Memory B cell (primary cell): Measurements from ENCODE around the gene DTNB.
"Not testable (repeated sequence)": the region's sequence is repeated elsewhere in the genome, so short reads cannot be mapped to it uniquely, and the experiment has no call there.

ENCODE experiments used
- ATAC-seq: fragments of 150-1000 bp; cut with Tn5 transposase; 2 replicates; pipeline ENCODE4 v1.10.0; 2021; ENCODE audit warnings: low read depth, mild to moderate bottlenecking, moderate library complexity
- DNase-seq, 2 donors: peaks; one replicate each; pipeline ENCODE4 v3.0.0; 2022; ENCODE audit warnings: low spot score in 2 of 2
- H3K27ac Mint-ChIP-seq: one replicate; pipeline ENCODE4 v1.8.0; 2022; ENCODE audit warnings: mild to moderate bottlenecking, moderate library complexity, mixed read lengths
- H3K27me3 Mint-ChIP-seq: one replicate; pipeline ENCODE4 v1.8.0; 2022; ENCODE audit warnings: mixed read lengths
- H3K36me3 Mint-ChIP-seq: one replicate; pipeline ENCODE4 v1.8.0; 2022; ENCODE audit warnings: mild to moderate bottlenecking, mixed read lengths
- H3K4me1 Mint-ChIP-seq: one replicate; pipeline ENCODE4 v1.8.0; 2022; ENCODE audit warnings: mixed read lengths
- H3K4me3 Mint-ChIP-seq: one replicate; pipeline ENCODE4 v1.8.0; 2022; ENCODE audit warnings: mild to moderate bottlenecking, moderate library complexity, mixed read lengths
- H3K9me3 Mint-ChIP-seq: one replicate; pipeline ENCODE4 v1.8.0; 2022; ENCODE audit warnings: mixed read lengths

Gene DTNB

DNA sequence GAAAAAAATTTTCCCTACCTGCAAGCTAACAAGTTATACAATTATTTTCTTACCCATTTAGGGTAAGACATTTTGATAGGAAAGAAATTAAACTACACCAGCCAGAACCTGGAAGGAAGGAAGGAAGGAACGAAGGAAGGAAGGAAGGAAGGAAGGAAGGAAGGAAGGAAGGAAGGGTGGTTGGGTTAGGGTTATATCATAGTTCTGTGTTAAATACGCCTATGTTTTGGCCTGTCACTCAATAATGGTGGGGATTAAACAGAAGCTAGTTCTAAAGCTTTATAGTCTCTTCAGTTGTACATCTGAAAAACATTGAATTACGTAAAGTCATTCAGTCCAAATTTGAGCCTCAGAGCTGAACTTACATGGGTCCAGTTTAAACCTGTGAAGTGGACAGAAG, 256.7 kb downstream of the DTNB start:
- Mint-ChIP-seq H3K36me3 (peaks cover 3% of the 10 kb centered on the region), H3K27ac (peak overlapping the region; percentile 100), H3K27me3 (no peaks in the 10 kb centered on the region), H3K4me1 (peaks cover 49% of the 10 kb centered on the region), H3K4me3 (peak overlapping the region; percentile 61), H3K9me3 (peaks cover 4% of the 10 kb centered on the region)
- ATAC-seq (no peak), DNase-seq (no peak)

DNA sequence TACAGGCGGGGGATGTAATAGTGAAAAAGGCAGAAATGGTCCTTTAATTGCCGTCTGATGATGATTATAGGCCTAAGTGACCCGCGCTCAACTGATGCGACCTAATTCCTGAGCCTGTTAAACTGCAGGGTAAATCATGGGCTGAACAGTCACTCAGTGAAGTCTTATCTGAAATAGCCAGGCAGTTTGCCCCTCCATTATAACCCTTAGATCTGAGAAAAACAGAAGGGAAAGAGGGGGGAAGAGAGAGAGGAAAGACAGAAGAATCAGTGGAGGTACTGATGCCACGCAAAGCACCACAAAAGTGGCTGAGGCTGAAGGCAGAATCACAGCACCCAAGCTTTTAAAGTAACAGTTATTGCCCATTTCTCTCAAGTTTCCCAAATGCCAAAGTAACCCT, 258.6 kb downstream of the DTNB start:
- H3K36me3 Mint-ChIP-seq = peaks cover 3% of the 10 kb centered on the region
- H3K4me1 Mint-ChIP-seq = peaks cover 49% of the 10 kb centered on the region
- no peak overlapping the region for H3K4me3 Mint-ChIP-seq
- no peaks in the 10 kb centered on the region for H3K27me3 Mint-ChIP-seq
- ATAC-seq = no peak
- no peak for DNase-seq
- H3K27ac Mint-ChIP-seq = no peak overlapping the region
- H3K9me3 Mint-ChIP-seq = peaks cover 4% of the 10 kb centered on the region

DNA sequence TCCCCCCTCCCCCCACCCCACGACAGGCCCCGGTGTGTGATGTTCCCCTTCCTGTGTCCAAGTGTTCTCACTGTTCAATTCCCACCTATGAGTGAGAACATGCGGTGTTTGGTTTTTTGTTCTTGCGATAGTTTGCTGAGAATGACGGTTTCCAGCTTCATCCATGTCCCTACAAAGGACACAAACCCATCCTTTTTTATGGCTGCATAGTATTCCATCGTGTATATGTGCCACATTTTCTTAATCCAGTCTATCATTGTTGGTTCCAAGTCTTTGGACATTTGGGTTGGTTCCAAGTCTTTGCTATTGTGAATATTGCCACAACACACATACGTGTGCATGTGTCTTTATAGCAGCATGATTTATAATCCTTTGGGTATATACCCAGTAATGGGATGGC, 260.0 kb downstream of the DTNB start:
- not testable (repeated sequence) for H3K4me3 Mint-ChIP-seq, DNase-seq, H3K27ac Mint-ChIP-seq, ATAC-seq, H3K27me3 Mint-ChIP-seq, H3K9me3 Mint-ChIP-seq, H3K36me3 Mint-ChIP-seq
- peaks cover 51% of the 10 kb centered on the region for H3K4me1 Mint-ChIP-seq

DNA sequence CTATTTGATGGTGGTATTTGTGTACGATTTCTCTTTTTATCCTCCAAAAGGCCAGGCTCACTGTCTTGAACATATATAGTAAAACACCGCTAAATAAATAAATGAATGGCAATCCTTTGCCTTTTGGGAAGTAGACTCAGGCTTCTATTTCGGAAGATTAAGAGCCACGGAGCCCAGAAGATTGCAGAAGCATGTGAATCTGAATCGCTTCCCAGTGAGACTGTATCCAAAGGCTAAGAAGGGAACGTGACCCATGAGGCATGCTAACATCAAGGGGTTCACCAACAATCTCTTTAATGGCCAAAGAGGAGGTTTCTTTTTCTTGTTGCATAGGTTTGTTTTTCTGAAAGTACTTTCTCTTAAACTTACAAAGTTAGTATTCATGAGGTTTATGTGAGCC, 261.6 kb downstream of the DTNB start:
- Mint-ChIP-seq H3K4me1 (peaks cover 42% of the 10 kb centered on the region), H3K4me3 (no peak overlapping the region)
- no peak for DNase-seq

DNA sequence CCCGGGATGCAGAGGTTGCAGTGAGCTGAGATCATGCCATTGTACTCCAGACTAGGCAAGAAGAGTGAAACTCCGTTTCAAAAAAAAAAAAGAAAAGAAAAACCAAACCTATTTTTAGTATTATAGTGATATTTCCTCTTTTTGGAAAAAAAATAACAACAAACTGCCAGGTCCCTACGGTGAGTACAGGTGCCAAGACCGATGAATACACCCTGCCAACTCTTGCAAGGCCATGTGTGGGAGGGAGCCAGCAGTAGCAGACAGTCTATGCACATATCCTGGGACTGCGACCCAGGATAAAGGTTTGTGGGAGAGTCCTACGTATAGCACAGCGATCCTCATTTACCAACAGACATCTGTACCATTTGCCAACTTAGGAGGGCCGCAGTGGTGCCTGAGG, 262.1 kb downstream of the DTNB start:
- no peaks in the 10 kb centered on the region for H3K9me3 Mint-ChIP-seq
- no peak for DNase-seq
- H3K27ac Mint-ChIP-seq = peak overlapping the region; percentile 87
- no peaks in the 10 kb centered on the region for H3K27me3 Mint-ChIP-seq
- H3K4me1 Mint-ChIP-seq = peaks cover 42% of the 10 kb centered on the region
- peak overlapping the region; percentile 57 for H3K4me3 Mint-ChIP-seq
- no peaks in the 10 kb centered on the region for H3K36me3 Mint-ChIP-seq
- ATAC-seq = peak; percentile 83

More for the DNA sequence above, 261.6 kb downstream of the DTNB start:
- no peaks in the 10 kb centered on the region for H3K36me3 Mint-ChIP-seq
- peak overlapping the region; percentile 87 for H3K27ac Mint-ChIP-seq
- peaks cover 2% of the 10 kb centered on the region for H3K9me3 Mint-ChIP-seq
- no peak for ATAC-seq
- H3K27me3 Mint-ChIP-seq = no peaks in the 10 kb centered on the region

DNA sequence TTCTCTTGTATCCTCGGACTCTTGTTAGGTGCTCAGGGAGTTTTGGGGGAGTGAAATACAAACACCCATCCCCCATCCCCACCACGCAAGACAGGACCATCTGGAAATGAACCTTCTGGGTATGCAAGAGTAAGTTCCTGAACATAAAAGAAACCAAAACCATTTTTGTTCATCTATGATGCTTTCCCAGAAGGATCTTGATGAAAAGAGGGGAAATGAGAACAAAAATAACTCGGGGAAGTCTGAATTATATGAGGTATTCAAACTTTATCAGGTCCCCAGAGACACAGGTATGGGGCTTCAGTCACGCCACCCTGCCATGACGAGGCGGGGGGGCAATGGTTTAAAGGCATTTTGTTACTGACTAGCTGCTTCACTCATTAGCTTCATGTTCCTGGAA, 263.0 kb downstream of the DTNB start:
- ATAC-seq (peak; percentile 64), DNase-seq (peak in 1 of 2 donors; percentile 42)
- Mint-ChIP-seq H3K27me3 (no peaks in the 10 kb centered on the region), H3K36me3 (no peaks in the 10 kb centered on the region), H3K27ac (peak overlapping the region; percentile 87), H3K9me3 (no peaks in the 10 kb centered on the region), H3K4me3 (peak overlapping the region; percentile 46), H3K4me1 (peaks cover 43% of the 10 kb centered on the region)

DNA sequence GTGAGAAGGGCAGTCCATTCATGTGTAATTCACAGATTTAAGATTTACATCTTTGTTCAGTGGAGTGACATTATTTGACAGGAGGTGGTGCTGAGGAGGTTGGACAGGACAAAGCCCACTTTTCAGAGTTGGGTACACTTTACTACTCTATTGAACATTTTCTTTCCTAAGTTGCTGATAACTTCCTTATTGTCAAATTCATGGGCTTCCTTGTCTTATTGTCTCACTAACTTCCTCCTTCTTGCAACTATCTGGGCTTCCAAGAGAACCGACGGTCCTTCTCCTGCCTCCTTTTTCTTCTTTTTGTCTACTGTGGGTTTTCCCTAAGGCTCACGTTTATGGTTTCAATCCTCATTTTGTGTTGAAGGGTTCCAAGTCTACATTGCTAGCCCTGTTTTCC, 263.9 kb downstream of the DTNB start:
- ATAC-seq = no peak
- Mint-ChIP-seq H3K36me3 (no peaks in the 10 kb centered on the region), H3K27me3 (no peaks in the 10 kb centered on the region), H3K4me1 (peaks cover 43% of the 10 kb centered on the region), H3K4me3 (no peak overlapping the region), H3K27ac (peak overlapping the region; percentile 87), H3K9me3 (no peaks in the 10 kb centered on the region)
- no peak for DNase-seq

DNA sequence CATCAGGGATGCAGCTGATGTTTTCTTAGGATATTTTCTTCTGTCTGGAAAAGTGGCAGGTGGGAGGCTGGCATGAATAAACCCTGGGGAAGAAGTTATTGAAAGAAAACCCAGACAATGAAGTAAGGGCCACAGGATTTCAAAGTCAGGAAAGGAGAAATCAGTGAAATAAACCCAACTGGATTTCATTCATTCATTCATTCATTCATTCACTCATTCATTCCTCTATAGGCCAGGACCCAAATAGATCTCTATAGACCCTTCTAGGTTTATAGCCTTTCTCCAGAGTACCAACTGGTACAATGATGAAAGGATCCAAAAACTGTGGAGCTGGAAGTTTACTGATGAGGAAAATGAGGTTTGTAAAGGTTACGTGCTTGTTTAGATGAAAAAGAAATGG, 264.3 kb downstream of the DTNB start:
- DNase-seq (no peak), ATAC-seq (no peak)
- no peak overlapping the region for H3K4me3 Mint-ChIP-seq
- no peaks in the 10 kb centered on the region for H3K9me3 Mint-ChIP-seq
- peak overlapping the region; percentile 87 for H3K27ac Mint-ChIP-seq
- H3K27me3 Mint-ChIP-seq = no peaks in the 10 kb centered on the region
- peaks cover 47% of the 10 kb centered on the region for H3K4me1 Mint-ChIP-seq
- no peaks in the 10 kb centered on the region for H3K36me3 Mint-ChIP-seq

DNA sequence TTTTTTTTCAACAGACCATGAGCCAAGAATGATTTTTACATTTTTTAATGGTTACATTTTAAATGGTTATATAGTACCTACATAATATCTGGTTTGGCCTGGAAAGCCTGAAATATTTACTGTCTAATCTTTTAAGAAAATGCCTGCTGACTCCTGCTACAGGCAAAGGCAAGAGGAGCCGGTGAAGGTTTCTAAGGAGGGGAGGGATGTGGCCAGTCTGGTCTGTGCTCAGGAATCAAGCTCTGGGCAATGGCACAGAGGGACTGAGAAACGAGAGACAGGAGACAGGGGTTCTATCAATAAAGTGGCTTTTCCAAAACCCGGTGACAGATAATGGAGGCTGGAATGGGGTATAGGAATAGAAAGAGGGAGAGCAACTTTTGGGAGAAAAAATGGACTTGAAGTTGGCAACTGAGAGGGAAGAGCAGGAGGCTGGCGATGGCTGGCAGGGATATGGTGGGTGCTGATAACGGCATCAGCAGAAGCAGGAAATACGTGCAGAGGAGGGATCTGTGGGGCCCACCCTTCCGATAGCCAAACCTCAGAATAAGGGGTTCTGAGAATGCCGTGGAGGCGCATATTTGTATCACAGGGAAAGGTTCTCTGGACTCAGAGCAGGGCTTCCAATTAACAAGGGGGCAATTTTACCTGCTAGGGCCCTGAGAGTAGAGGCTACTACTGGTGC, 267.6 kb downstream of the DTNB start:
- DNase-seq (no peak), ATAC-seq (no peak)
- Mint-ChIP-seq H3K36me3 (no peaks in the 10 kb centered on the region), H3K27me3 (no peaks in the 10 kb centered on the region), H3K4me1 (peaks cover 65% of the 10 kb centered on the region), H3K4me3 (no peak overlapping the region), H3K9me3 (no peaks in the 10 kb centered on the region), H3K27ac (no peak overlapping the region)

DNA sequence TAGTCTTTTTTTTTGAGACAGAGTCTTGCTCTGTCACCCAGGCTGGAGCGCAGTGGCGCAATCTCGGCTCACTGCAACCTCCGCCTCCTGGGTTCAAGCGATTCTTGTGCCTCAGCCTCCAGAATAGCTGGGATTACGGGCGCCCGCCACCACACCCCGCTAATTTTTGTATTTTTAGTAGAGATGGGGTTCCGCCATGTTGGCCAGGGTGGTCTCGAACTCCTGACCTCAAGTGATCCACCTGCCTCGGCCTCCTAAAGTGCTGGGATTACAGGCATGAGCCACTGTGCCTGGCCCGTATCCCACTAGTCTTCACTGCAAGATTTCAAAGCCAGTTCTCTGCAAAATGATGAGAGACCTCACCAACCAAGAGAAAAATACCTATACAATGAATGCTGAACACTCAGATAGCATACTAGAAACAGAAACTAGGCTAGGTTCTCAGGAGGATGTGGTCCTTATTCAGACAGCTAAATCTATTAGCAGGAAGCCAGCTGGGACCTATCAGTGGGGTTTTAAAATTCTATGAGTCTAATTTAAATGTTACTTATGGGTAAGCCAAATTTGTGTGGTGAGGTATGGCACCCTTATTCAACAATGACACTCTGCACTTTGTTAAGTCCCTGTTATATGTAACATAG, 270.1 kb downstream of the DTNB start:
- peak in 1 of 2 donors; percentile 40 for DNase-seq
- H3K27ac Mint-ChIP-seq = peak overlapping the region; percentile 89
- H3K27me3 Mint-ChIP-seq, H3K9me3 Mint-ChIP-seq, H3K36me3 Mint-ChIP-seq: not testable (repeated sequence)
- peak; percentile 82 for ATAC-seq
- peaks cover 61% of the 10 kb centered on the region for H3K4me1 Mint-ChIP-seq
- H3K4me3 Mint-ChIP-seq = peak overlapping the region; percentile 55

DNA sequence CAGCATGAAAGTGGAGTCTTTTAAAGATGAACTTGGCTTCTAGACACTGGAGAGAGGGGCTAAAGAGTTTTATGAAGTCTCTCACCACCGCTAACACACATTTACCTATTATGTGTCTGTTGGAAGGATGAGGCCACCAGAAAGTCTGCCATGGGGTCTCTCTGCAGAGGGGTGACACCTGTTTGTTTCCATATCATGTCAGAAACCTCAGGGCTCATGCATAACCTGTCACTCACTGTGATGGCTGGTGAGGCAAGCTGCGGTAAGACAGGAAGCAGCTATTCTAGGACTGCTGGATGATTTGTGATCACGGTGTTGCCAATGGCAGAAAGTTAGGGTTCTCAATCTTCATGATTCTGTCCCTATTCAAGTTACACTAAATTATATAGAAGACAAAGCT, 270.9 kb downstream of the DTNB start:
- no peak for DNase-seq
- peak overlapping the region; percentile 21 for H3K4me3 Mint-ChIP-seq
- H3K9me3 Mint-ChIP-seq = no peaks in the 10 kb centered on the region
- peak overlapping the region; percentile 89 for H3K27ac Mint-ChIP-seq
- H3K27me3 Mint-ChIP-seq = no peaks in the 10 kb centered on the region
- H3K4me1 Mint-ChIP-seq = peaks cover 64% of the 10 kb centered on the region
- peak; percentile 34 for ATAC-seq
- no peaks in the 10 kb centered on the region for H3K36me3 Mint-ChIP-seq

DNA sequence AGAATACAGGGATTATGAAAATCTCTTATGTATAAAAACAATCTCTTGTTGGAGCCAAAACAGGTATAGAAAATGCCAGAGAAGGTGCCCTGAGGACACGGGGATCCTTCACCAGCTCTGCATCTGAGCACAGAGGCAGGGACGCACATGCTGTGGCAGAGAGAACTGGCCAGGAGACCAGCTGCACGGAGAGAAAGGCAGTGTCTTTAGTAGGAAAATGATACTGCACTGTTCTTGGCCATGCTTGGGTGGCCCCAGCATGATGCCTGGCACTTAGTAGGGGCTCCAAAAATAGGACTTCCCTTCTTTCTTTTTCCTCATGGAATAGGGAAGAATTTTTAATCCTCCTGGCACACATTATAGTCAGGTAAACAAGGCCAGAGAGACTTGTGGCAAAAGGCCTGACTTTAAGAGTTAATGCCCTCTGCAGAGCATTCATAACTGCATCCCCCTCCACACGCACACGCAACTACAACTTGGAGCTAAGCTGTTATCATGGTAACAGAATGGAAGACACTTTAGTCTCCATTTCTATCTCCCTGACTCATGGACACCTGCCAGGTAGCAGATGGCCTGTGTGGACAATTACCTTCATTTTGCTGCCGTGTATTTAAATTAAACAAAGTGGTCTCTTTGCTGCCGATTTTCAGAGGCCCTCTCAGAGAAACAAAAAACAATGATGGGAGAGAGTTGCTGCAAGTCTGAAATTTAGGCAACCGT, 271.9 kb downstream of the DTNB start:
- Mint-ChIP-seq H3K4me3 (no peak overlapping the region), H3K4me1 (peaks cover 56% of the 10 kb centered on the region), H3K27ac (peak overlapping the region; percentile 89), H3K36me3 (no peaks in the 10 kb centered on the region), H3K9me3 (no peaks in the 10 kb centered on the region), H3K27me3 (no peaks in the 10 kb centered on the region)
- DNase-seq (no peak), ATAC-seq (no peak)

DNA sequence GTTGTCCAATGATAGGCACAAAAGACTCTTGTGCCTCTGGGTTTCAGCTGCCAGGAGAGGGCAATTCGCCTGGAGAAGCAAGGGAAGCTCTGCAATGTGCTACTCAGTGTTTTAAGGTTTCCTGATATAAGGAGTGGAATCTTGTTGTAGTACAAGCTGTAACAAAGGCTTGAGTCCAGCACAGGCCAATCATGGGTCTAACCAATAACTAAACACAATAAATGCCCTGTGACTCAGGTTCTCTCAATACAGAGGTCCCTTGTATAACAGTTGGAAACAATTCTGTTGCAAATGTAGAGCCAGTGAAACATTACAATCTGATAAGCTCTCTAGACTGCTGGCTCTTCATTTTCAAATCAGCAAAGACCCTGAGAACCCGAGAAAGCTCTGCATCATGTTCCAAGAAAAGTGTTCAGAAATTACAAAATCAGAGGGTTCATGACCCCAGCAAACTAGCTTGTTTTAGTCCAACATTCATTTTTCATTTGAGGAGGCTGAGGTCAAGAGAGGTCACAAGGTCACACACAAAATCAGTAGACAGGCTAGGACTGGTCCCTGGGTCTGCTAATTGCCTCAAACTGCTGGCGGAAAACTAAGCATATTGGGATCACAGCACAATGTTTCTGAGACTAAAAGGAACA, 272.7 kb downstream of the DTNB start:
- DNase-seq (no peak), ATAC-seq (no peak)
- Mint-ChIP-seq H3K36me3 (no peaks in the 10 kb centered on the region), H3K4me1 (peaks cover 53% of the 10 kb centered on the region), H3K27ac (peak overlapping the region; percentile 48), H3K27me3 (no peaks in the 10 kb centered on the region), H3K9me3 (no peaks in the 10 kb centered on the region), H3K4me3 (no peak overlapping the region)

DNA sequence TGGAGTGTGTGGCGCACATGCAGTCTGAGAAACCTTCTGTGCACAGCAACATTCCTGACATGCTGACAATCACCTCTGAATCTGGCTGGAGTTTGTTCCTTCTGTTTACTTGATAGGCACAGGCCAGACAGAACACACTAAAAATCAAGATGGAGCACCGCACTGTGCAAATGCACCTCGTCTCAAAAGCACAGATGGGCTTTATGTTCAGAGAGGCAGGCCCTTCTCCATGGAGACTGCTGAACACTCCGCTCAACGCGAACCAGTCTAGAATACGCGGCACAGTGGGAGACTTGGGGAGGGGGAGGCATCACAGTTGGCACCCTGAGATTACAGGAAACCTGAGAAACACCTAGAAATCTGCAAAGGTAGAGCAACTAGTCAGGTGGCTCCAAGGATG, 273.2 kb downstream of the DTNB start:
- no peaks in the 10 kb centered on the region for H3K36me3 Mint-ChIP-seq
- peak overlapping the region; percentile 48 for H3K27ac Mint-ChIP-seq
- H3K4me1 Mint-ChIP-seq = peaks cover 51% of the 10 kb centered on the region
- H3K9me3 Mint-ChIP-seq = no peaks in the 10 kb centered on the region
- DNase-seq = no peak
- H3K27me3 Mint-ChIP-seq = no peaks in the 10 kb centered on the region
- no peak for ATAC-seq
- H3K4me3 Mint-ChIP-seq = no peak overlapping the region
